HFFc6 (cell line): ENCODE results near the gene PRDM1. TPM values are rescaled to one million over a fixed set of nuclear protein-coding genes. Genes with fewer than 3 reads are reported as not detected.

ENCODE experiments used
- DNase-seq: peaks from one replicate; pipeline ENCODE4 v3.0.0-alpha.2; 2018
- H3K27ac Mint-ChIP-seq: 2 replicates; pipeline ENCODE4 v1.8.0; 2020; ENCODE audit warnings: mild to moderate bottlenecking, mixed read lengths
- H3K27me3 Mint-ChIP-seq: 2 replicates; pipeline ENCODE4 v1.8.0; 2021; ENCODE audit warnings: mild to moderate bottlenecking, moderate library complexity, mixed read lengths; ENCODE audit not compliant: insufficient read depth
- H3K36me3 Mint-ChIP-seq: 2 replicates; pipeline ENCODE4 v1.8.0; 2021; ENCODE audit warnings: low read depth, mixed read lengths
- H3K4me1 Mint-ChIP-seq: 2 replicates; pipeline ENCODE4 v1.8.0; 2020; ENCODE audit warnings: low read depth, mixed read lengths
- H3K4me3 Mint-ChIP-seq: 2 replicates; pipeline ENCODE4 v1.8.0; 2020; ENCODE audit warnings: mild to moderate bottlenecking, moderate library complexity, mixed read lengths
- H3K9me3 Mint-ChIP-seq: 2 replicates; pipeline ENCODE4 v1.8.0; 2020; ENCODE audit warnings: mild to moderate bottlenecking, mixed read lengths
- total RNA-seq, 6 experiments: library from RNA; stranded (reverse); fragmentation: NEBNext Ultra II Directional; extraction: Animal tissue kit (Norgen Biotek cat#: 25700); gene quantifications; 2 replicates in 1 of 6; 3 replicates in 5 of 6; pipeline ENCODE4 v1.2.3, GENCODE V29; 2021
- TF ChIP-seq, protein P1 (sequence below): fragments of 200-600 bp; sonication (generic); IDR thresholded peaks from 2 replicates; pipeline ENCODE4 v1.5.0; 2021; ENCODE audit warnings: antibody characterized with exemption, mild to moderate bottlenecking

Gene PRDM1
- total RNA-seq, 6 experiments from 2014 or later: 8.4 to 12.3 (median 10.3) TPM

DNA sequence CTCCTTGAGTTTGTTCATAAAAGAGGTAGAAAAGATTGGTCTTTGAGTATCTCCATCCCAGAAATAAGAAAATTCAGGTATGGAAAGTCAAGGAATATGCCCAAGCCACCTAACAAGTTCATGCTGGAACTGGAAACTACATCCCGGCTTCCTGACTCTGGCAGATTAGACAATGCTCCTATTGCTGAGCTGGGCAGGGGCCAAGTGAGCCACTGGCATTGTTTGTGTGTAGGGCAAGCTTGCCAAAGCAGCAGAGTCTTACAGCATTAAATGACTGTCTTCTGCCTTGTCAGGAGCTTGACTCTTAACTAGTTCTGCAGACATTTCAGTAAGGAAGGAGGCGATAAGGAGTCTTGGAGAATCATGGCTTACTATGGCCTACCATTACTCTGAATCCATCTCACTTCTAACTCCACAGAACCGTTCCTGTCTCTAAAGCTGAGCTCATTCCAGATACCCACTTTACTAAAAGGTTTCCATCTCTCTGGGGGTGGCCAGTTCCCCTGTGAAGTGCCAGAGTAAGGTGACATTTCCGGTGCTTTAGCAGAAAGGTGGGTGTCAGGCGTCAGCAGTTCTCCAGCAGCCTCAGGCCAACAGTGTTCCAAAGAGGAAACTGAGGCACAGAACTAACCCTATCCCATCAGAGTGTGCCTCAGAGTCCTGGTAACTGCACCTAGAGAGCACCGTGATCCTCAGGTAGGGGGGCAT lies 30.1 kb downstream of the PRDM1 start:
- TF ChIP-seq, protein P1, sequence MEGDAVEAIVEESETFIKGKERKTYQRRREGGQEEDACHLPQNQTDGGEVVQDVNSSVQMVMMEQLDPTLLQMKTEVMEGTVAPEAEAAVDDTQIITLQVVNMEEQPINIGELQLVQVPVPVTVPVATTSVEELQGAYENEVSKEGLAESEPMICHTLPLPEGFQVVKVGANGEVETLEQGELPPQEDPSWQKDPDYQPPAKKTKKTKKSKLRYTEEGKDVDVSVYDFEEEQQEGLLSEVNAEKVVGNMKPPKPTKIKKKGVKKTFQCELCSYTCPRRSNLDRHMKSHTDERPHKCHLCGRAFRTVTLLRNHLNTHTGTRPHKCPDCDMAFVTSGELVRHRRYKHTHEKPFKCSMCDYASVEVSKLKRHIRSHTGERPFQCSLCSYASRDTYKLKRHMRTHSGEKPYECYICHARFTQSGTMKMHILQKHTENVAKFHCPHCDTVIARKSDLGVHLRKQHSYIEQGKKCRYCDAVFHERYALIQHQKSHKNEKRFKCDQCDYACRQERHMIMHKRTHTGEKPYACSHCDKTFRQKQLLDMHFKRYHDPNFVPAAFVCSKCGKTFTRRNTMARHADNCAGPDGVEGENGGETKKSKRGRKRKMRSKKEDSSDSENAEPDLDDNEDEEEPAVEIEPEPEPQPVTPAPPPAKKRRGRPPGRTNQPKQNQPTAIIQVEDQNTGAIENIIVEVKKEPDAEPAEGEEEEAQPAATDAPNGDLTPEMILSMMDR: no peak
- Mint-ChIP-seq H3K4me3 (no peak overlapping the region), H3K27ac (no peak overlapping the region), H3K36me3 (no peaks in the 10 kb centered on the region), H3K9me3 (no peaks in the 10 kb centered on the region), H3K4me1 (peaks cover 26% of the 10 kb centered on the region), H3K27me3 (no peaks in the 10 kb centered on the region)
- DNase-seq: no peak

DNA sequence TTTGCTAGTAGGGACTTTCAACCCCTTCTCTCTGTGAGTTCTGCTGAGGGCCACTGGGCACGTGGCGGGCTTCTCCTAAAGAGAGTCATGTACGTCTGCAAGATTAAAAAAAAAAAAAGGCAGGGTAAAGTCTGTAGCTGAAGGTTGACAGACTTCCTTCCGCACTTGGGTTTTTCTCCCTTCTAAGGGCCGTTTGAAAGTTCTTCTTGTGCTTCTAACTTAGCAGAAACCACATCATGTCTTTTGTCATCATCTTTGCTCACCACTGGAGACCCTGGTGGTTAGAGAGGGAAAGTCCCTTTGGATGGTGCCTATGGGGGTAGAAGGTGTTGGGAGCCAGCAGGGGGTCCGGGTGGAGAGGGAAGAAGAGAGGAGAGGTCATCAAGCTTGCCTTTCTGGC lies 31.4 kb downstream of the PRDM1 start:
- Mint-ChIP-seq H3K36me3 (no peaks in the 10 kb centered on the region), H3K9me3 (no peaks in the 10 kb centered on the region), H3K27ac (no peak overlapping the region), H3K27me3 (no peaks in the 10 kb centered on the region), H3K4me1 (peaks cover 13% of the 10 kb centered on the region), H3K4me3 (no peak overlapping the region)
- TF ChIP-seq, protein P1: no peak
- DNase-seq: no peak

DNA sequence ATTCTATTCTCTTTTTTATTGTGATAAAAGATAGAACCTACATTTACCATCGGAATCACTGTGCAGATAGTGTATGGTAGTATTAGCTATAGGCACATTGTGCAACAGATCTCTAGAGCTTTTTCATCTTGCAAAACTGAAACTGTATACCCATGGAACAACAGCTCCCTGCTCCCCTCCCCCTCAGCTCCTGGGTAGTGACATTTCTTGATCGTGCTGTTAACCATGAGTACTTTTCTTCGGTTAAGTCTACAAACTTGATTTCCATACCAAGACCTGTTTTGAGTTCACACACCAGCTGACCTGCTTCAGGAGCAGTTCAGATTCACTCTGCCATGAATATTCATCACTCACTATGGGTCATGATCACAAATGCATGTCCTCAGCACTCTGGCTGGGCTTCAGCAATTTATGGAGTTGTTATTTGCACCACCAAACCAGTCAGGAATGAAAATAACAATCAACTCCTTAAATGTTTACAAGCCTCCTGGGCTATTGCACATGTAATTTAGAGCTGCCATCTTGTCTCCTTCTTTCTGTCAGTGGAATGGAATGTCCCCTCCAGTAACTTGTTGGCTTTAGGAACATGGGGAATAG lies 32.8 kb downstream of the PRDM1 start:
- Mint-ChIP-seq H3K27me3 (no peaks in the 10 kb centered on the region), H3K27ac (no peak overlapping the region), H3K4me1 (peaks cover 3% of the 10 kb centered on the region), H3K9me3 (no peaks in the 10 kb centered on the region), H3K4me3 (no peak overlapping the region), H3K36me3 (no peaks in the 10 kb centered on the region)
- DNase-seq: no peak
- TF ChIP-seq, protein P1: no peak

DNA sequence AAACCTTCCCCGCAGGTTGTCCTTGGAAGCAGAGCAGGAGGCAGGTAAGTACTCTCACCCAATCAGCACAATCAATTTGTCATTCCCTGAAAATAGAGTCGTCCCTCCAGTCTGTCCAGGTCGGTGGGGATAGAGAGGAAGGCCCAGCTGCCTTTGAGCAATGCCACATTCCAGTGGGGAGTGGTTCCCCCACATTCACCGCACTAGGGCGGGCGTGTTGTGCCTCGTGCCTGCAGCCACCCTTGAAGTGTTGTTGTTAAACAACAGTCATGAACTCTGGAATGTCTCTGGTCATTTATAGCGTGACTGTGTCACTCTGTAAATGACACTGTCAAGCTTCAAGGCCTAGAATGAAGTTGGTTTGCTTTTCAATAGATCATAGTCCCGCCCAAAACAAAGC lies 33.4 kb downstream of the PRDM1 start:
- H3K27me3 Mint-ChIP-seq: no peaks in the 10 kb centered on the region
- H3K4me1 Mint-ChIP-seq: no peaks in the 10 kb centered on the region
- H3K9me3 Mint-ChIP-seq: no peaks in the 10 kb centered on the region
- no peaks in the 10 kb centered on the region for H3K36me3 Mint-ChIP-seq
- H3K4me3 Mint-ChIP-seq: no peak overlapping the region
- DNase-seq: no peak
- no peak overlapping the region for H3K27ac Mint-ChIP-seq
- TF ChIP-seq, protein P1: no peak

DNA sequence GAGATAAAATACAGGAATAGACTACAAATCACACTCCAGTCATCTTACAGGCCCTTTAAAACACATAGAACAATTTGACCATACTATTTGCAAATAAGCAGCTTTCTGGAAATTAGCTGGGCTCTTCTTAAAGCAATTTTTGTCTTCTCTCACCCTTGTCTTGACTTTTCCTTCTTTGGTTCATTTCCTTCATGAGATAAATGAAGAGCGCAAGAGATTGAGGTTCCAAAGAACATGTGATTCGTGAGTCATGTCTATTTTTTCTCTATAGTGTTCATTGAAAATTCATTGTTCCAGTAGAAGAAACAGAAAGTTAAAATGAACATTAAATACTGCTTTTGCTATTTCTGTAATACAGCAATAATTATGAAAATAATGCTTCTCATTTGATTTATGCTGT lies 33.9 kb downstream of the PRDM1 start:
- Mint-ChIP-seq H3K27me3 (no peaks in the 10 kb centered on the region), H3K4me1 (no peaks in the 10 kb centered on the region), H3K36me3 (no peaks in the 10 kb centered on the region), H3K27ac (no peak overlapping the region), H3K4me3 (no peak overlapping the region), H3K9me3 (no peaks in the 10 kb centered on the region)
- no peak for DNase-seq
- TF ChIP-seq, protein P1: no peak
